HCT116 (cell line): Measurements from ENCODE around the gene NIN. TPM values are rescaled to one million over a fixed set of nuclear protein-coding genes. Genes with fewer than 3 reads are reported as not detected.

Source experiments
- ATAC-seq: fragments of 200-7000 bp; cut with Tn5 transposase; 2 replicates; pipeline ENCODE4 v1.9.1; 2020; ENCODE audit warnings: mild to moderate bottlenecking, moderate library complexity
- BruUV-seq: library from RNA; stranded (reverse); fragments of 400-500 nt; replicated peaks from 2 replicates; lab custom pipeline; 2021; lab: Mats Ljungman, UMichigan
- CTCF ChIA-PET: fragments of 300-600 bp; sonication (Branson Sonifier 250); formaldehyde crosslinking; loops from one replicate; lab custom pipeline; 2021; ENCODE audit warnings: antibody characterized with exemption; lab: Charles Lee
- POLR2A ChIA-PET: fragments of 300-600, 350-600 bp; sonication (Branson Sonifier 250); formaldehyde crosslinking; loops from one replicate; lab custom pipeline; 2021; ENCODE audit warnings: antibody characterized with exemption; lab: Charles Lee
- RAD21 ChIA-PET, 2 experiments: fragments of 300-600 bp; sonication (Branson Sonifier 250); formaldehyde crosslinking; loops; one replicate each; lab custom pipeline; 2023; ENCODE audit warnings: low total read pairs in 2 of 2; ENCODE audit not compliant: uncharacterized antibody in 2 of 2, unreplicated experiment in 2 of 2, low non-redundant PET in 1 of 2; lab: Charles Lee
- DNase-seq: peaks from one replicate; pipeline ENCODE4 v3.0.0-alpha.2; 2010; ENCODE audit warnings: low read depth, low spot score
- H2AFZ ChIP-seq: fragments of 200-600 bp; shearing (Covaris generic), sonication (generic); 2 replicates; pipeline ENCODE4 v1.6.1; 2017; ENCODE audit warnings: low read depth, mixed run types, mixed read lengths, antibody characterized with exemption, low read length; ENCODE audit not compliant: poor library complexity, severe bottlenecking
- H3K27ac ChIP-seq: 2 replicates; pipeline ENCODE4 v1.5.1; 2012; ENCODE audit warnings: low read depth, low read length
- H3K27me3 ChIP-seq: fragments of 200-600 bp; sonication (generic); 2 replicates; pipeline ENCODE4 v1.6.1; 2016; ENCODE audit warnings: mixed run types, low read length, mixed read lengths; ENCODE audit not compliant: insufficient read depth
- H3K36me3 ChIP-seq, 2 experiments: fragments of 200-500 bp in 1 of 2; fragments of 200-600 bp in 1 of 2; sonication (Bioruptor generic) in 1 of 2; sonication (generic) in 1 of 2; 2 replicates each; pipeline versions ENCODE4 v1.5.1 to v1.6.1; 2014 to 2016; ENCODE audit warnings: low read length in 2 of 2, inconsistent platforms in 1 of 2, mixed read lengths in 1 of 2, mixed run types in 1 of 2; ENCODE audit not compliant: insufficient read depth in 2 of 2, control insufficient read depth in 1 of 2
- H3K4me1 ChIP-seq, 2 experiments: fragments of 200-600 bp in 1 of 2; sonication (generic) in 1 of 2; 2 replicates each; pipeline versions ENCODE4 v1.5.1 to v1.6.1; 2012 to 2017; ENCODE audit warnings: low read length in 2 of 2, inconsistent platforms in 1 of 2, mild to moderate bottlenecking in 1 of 2, mixed read lengths in 1 of 2, mixed run types in 1 of 2, moderate library complexity in 1 of 2; ENCODE audit not compliant: insufficient read depth in 2 of 2, control insufficient read depth in 1 of 2
- H3K4me2 ChIP-seq: fragments of 200-600 bp; sonication (generic); 2 replicates; pipeline ENCODE4 v1.6.1; 2017; ENCODE audit warnings: mixed run types, low read length, mixed read lengths
- H3K4me3 ChIP-seq, 2 experiments: fragments of 200-600 bp in 1 of 2; sonication (generic) in 1 of 2; replicated peaks in 1 of 2; 2 replicates each; pipeline ENCODE4 v1.5.1; 2011 to 2016; ENCODE audit warnings: low read length in 2 of 2, control low read depth in 1 of 2, low read depth in 1 of 2, mild to moderate bottlenecking in 1 of 2, mixed read lengths in 1 of 2, mixed run types in 1 of 2
- H3K79me2 ChIP-seq: fragments of 200-600 bp; sonication (generic); 2 replicates; pipeline ENCODE4 v1.6.1; 2017; ENCODE audit warnings: mild to moderate bottlenecking, mixed run types, low read length, moderate library complexity, mixed read lengths; ENCODE audit not compliant: insufficient read depth
- H3K9ac ChIP-seq: fragments of 200-600 bp; sonication (generic); 2 replicates; pipeline ENCODE4 v1.6.1; 2016; ENCODE audit warnings: low read length, mixed read lengths
- H3K9me2 ChIP-seq: fragments of 200-600 bp; sonication (generic), shearing (Covaris generic); 2 replicates; pipeline ENCODE4 v1.6.1; 2017; ENCODE audit warnings: mixed run types, mild to moderate bottlenecking, moderate library complexity; ENCODE audit not compliant: insufficient read depth
- H3K9me3 ChIP-seq, 2 experiments: fragments of 200-500 bp in 1 of 2; fragments of 200-600 bp in 1 of 2; sonication (Bioruptor generic) in 1 of 2; sonication (generic) in 1 of 2; 2 replicates each; pipeline ENCODE4 v1.6.1; 2014 to 2017; ENCODE audit warnings: low read length in 2 of 2, mixed read lengths in 2 of 2, inconsistent platforms in 1 of 2, low read depth in 1 of 2, mild to moderate bottlenecking in 1 of 2, mixed run types in 1 of 2, moderate library complexity in 1 of 2; ENCODE audit not compliant: control insufficient read depth in 1 of 2, insufficient read depth in 1 of 2
- H4K20me1 ChIP-seq: fragments of 200-600 bp; sonication (generic), shearing (Covaris generic); 2 replicates; pipeline ENCODE4 v1.6.1; 2017; ENCODE audit warnings: mixed run types, mild to moderate bottlenecking, moderate library complexity; ENCODE audit not compliant: insufficient read depth
- CEBPB ChIP-seq: IDR thresholded peaks from 2 replicates; pipeline ENCODE4 v1.6.1; 2012; ENCODE audit warnings: low read depth
- EGR1 ChIP-seq: IDR thresholded peaks from 2 replicates; pipeline ENCODE4 v1.6.1; 2012; ENCODE audit warnings: low read depth
- EZH2 ChIP-seq: fragments of 200-600 bp; sonication (generic); IDR thresholded peaks from 2 replicates; pipeline ENCODE4 v1.6.1; 2017; ENCODE audit warnings: antibody characterized with exemption, mixed run types
- JUND ChIP-seq: IDR thresholded peaks from 2 replicates; pipeline ENCODE4 v1.6.1; 2012
- POLR2AphosphoS5 ChIP-seq: IDR thresholded peaks from 2 replicates; pipeline ENCODE4 v1.6.1; 2011; ENCODE audit warnings: mild to moderate bottlenecking, low read depth, low read length, moderate library complexity
- SP1 ChIP-seq: IDR thresholded peaks from 2 replicates; pipeline ENCODE4 v1.6.1; 2012; ENCODE audit warnings: low read depth
- SRF ChIP-seq: IDR thresholded peaks from 2 replicates; pipeline ENCODE4 v1.6.1; 2012; ENCODE audit warnings: low read depth
- TCF7L2 ChIP-seq: IDR thresholded peaks from 2 replicates; pipeline ENCODE4 v1.7.0; 2011; ENCODE audit warnings: borderline replicate concordance, inconsistent platforms; ENCODE audit not compliant: insufficient read depth, insufficient read length; ENCODE audit errors: extremely low read depth
- YY1 ChIP-seq: IDR thresholded peaks from 2 replicates; pipeline ENCODE4 v1.6.1; 2011; ENCODE audit warnings: low read length, low read depth, moderate library complexity, mild to moderate bottlenecking; ENCODE audit not compliant: insufficient replicate concordance; ENCODE audit errors: extremely low read depth
- ZFX ChIP-seq: fragments of 450-650 bp; IDR thresholded peaks from 2 replicates; pipeline ENCODE4 v1.6.1; 2017
- ZNF274 ChIP-seq: fragments of 200-500 bp; sonication (Bioruptor generic); IDR thresholded peaks from 2 replicates; pipeline ENCODE4 v1.6.1; 2014; ENCODE audit warnings: mild to moderate bottlenecking, low read depth, low read length, inconsistent platforms
- intact Hi-C: fragments of 100-400 bp; cut with micrococcal nuclease; formaldehyde crosslinking; loops from 2 replicates; pipeline ENCODE4 v1.10.0; 2022
- total RNA-seq: library from RNA; stranded (reverse); gene quantifications from one replicate; pipeline ENCODE4 v1.2.1, GENCODE V29; 2021; ENCODE audit not compliant: unreplicated experiment
- TF ChIP-seq, protein P1 (sequence below), 3 experiments: fragments of 200-600 bp in 1 of 3; sonication (generic) in 1 of 3; IDR thresholded peaks in 2 of 3; conservative IDR thresholded peaks in 1 of 3; 2 replicates each; pipeline ENCODE4 v1.5.1; 2012 to 2017; ENCODE audit warnings: low read depth in 2 of 3, low read length in 2 of 3, antibody characterized with exemption in 1 of 3, borderline replicate concordance in 1 of 3, control low read depth in 1 of 3, mild to moderate bottlenecking in 1 of 3, mixed read lengths in 1 of 3, mixed run types in 1 of 3, moderate library complexity in 1 of 3; ENCODE audit not compliant: insufficient read depth in 1 of 3
- TF ChIP-seq, protein P2 (sequence below): IDR thresholded peaks from 2 replicates; pipeline ENCODE4 v1.6.1; 2012
- TF ChIP-seq, protein P3 (sequence below): IDR thresholded peaks from 2 replicates; pipeline ENCODE4 v1.6.1; 2011; ENCODE audit warnings: mild to moderate bottlenecking, low read length, moderate library complexity; ENCODE audit not compliant: insufficient replicate concordance; ENCODE audit errors: extremely low read depth

Gene NIN
- total RNA-seq, 1 experiment from 2014 or later: 39.6 TPM

DNA sequence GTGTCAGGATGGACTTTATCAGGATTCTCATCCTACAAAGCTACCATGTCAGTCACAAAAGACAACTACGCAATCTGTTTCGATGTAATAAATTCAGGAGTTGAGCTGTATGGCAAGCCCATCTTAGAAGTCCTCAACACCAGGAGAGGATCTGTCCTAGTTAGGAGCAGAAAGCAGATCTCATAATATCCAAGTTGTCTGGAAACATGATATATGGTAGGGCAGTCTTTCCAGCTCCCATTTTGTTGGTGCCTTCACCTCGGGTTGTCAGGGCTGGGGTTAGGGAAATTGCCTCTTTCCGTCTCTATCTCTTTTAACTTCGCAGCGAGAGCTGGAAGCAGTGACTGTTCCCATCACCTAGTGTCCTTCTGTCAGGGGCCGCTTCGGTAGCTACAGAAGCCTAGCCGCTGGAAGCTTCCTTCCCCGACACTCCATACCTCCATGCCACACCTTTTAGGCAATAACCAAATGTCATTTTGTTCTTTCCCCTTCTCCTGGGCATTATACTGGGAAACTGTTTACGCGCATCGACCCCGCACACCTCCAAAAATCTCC, 1.4 kb downstream of the NIN start (continued):
- TF ChIP-seq ZFX: no peak
- no peak for TF ChIP-seq SRF
- TF ChIP-seq JUND: no peak
- TF ChIP-seq CEBPB: no peak
- no peak for TF ChIP-seq YY1

DNA sequence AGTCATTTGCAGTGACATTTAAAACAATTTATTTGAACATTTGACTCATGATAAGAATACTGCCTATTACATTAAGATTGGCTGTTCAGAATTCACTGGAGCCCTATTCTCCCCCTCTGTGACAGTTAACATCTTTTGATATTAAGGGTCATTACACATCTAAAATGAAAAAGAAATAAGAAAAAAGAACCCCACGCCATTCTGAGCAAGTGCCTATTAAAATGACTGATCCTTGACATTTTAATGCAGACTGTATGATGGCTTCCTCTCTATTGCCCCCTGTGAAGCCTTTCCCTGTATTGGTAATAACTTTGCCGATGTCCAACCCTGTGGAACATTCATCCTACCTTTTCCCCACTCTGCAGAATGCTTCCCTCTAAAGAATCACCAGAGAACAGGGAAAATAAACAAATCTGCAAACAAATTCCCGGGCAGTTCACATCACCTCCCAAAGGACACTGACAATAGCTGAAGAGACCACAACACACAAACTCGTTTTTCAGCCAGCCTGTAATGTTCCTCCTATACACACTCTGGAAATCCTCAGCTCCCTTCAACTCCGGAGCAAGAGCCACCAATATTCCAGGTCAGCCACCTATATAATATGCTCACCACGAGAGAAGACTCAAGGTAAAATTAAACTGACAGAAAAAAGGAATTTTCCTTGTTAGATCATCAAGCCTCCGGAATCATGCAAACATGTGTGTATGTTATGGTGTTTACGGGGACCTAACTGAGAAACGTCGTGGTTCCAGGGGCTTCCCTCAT, 2.1 kb downstream of the NIN start:
- ChIA-PET RAD21 (no interaction called here), CTCF (interaction anchor here (3.2 kb wide), 1 partner anchor 31 kb away, joined by 10 read pairs; no protein-coding TSS in a partner anchor)
- Histone ChIP-seq H3K9me2 (no peaks in the 10 kb centered on the region), H3K79me2 (peaks cover 51% of the 10 kb centered on the region), H3K36me3 (no peaks in the 10 kb centered on the region)
- TF ChIP-seq, protein P1, sequence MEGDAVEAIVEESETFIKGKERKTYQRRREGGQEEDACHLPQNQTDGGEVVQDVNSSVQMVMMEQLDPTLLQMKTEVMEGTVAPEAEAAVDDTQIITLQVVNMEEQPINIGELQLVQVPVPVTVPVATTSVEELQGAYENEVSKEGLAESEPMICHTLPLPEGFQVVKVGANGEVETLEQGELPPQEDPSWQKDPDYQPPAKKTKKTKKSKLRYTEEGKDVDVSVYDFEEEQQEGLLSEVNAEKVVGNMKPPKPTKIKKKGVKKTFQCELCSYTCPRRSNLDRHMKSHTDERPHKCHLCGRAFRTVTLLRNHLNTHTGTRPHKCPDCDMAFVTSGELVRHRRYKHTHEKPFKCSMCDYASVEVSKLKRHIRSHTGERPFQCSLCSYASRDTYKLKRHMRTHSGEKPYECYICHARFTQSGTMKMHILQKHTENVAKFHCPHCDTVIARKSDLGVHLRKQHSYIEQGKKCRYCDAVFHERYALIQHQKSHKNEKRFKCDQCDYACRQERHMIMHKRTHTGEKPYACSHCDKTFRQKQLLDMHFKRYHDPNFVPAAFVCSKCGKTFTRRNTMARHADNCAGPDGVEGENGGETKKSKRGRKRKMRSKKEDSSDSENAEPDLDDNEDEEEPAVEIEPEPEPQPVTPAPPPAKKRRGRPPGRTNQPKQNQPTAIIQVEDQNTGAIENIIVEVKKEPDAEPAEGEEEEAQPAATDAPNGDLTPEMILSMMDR (IDR thresholded peaks at IDR 0.05 in 2 of 3, conservative IDR thresholded peaks at IDR 0.05 in 1 of 3; ENCODE audit: borderline replicate concordance in 1 of 3, insufficient read depth in 1 of 3, low read depth in 2 of 3, low read length in 2 of 3): no peak
- no peak for TF ChIP-seq JUND
- TF ChIP-seq, protein P2, sequence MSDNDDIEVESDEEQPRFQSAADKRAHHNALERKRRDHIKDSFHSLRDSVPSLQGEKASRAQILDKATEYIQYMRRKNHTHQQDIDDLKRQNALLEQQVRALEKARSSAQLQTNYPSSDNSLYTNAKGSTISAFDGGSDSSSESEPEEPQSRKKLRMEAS: no peak
- TF ChIP-seq EGR1: no peak
- TF ChIP-seq YY1: no peak
- TF ChIP-seq TCF7L2: no peak
- TF ChIP-seq POLR2AphosphoS5: no peak
- TF ChIP-seq, protein P3, sequence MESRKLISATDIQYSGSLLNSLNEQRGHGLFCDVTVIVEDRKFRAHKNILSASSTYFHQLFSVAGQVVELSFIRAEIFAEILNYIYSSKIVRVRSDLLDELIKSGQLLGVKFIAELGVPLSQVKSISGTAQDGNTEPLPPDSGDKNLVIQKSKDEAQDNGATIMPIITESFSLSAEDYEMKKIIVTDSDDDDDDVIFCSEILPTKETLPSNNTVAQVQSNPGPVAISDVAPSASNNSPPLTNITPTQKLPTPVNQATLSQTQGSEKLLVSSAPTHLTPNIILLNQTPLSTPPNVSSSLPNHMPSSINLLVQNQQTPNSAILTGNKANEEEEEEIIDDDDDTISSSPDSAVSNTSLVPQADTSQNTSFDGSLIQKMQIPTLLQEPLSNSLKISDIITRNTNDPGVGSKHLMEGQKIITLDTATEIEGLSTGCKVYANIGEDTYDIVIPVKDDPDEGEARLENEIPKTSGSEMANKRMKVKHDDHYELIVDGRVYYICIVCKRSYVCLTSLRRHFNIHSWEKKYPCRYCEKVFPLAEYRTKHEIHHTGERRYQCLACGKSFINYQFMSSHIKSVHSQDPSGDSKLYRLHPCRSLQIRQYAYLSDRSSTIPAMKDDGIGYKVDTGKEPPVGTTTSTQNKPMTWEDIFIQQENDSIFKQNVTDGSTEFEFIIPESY: no peak
- no peak for TF ChIP-seq CEBPB
- no peak for TF ChIP-seq SP1
- no peak for TF ChIP-seq EZH2
- TF ChIP-seq ZNF274: no peak
- no peak for TF ChIP-seq SRF
- TF ChIP-seq, all 23 proteins: peak for 0
- no peaks in the 10 kb centered on the region; the same call in 1 of the 2 replicates for H4K20me1 ChIP-seq
- no TSS peak for BruUV-seq
- H3K9ac ChIP-seq: no peak overlapping the region
- intact Hi-C loops: no loop called here
- DNase-seq (no peak), ATAC-seq (no peak)
- 0 out of 2 replicates have a peak, but pooled peaks cover 3% of the 10 kb centered on the region for H3K27me3 ChIP-seq
- H3K4me1 ChIP-seq: peaks cover 11 to 19% of the 10 kb centered on the region in 2 experiments
- H2AFZ ChIP-seq: no peak overlapping the region
- no peak overlapping the region for H3K27ac ChIP-seq
- POLR2A ChIA-PET: no interaction called here
- H3K4me2 ChIP-seq: peak overlapping the region; percentile 91
- no peaks in the 10 kb centered on the region for H3K9me3 ChIP-seq
- H3K4me3 ChIP-seq: peak overlapping the region in 1 of 2 experiments; percentile 12; a peak in 3 of 4 replicates
